RWPE2 (cell line): ENCODE measurements around the gene TMEM121B.

Experiments
- ATAC-seq: fragments of 200-7000 bp; cut with Tn5 transposase; 3 replicates; pipeline ENCODE4 v1.9.1; 2021; ENCODE audit warnings: low read depth
- DNase-seq: peaks from one replicate; pipeline ENCODE4 v3.0.0-alpha.2; 2020; ENCODE audit warnings: low spot score
- H3K27ac ChIP-seq: fragments of 450-650 bp; 2 replicates; pipeline ENCODE4 v1.5.1; 2017; ENCODE audit warnings: mild to moderate bottlenecking; ENCODE audit not compliant: poor library complexity, severe bottlenecking
- H3K27me3 ChIP-seq: fragments of 250-450 bp; sonication (Bioruptor Pico); 2 replicates; pipeline ENCODE4 v1.5.1; 2021; ENCODE audit warnings: mild to moderate bottlenecking, moderate library complexity; ENCODE audit not compliant: insufficient read depth, poor library complexity, severe bottlenecking
- H3K36me3 ChIP-seq: fragments of 250-450 bp; sonication (Bioruptor Pico); 2 replicates; pipeline ENCODE4 v1.5.1; 2020; ENCODE audit warnings: low read depth, mild to moderate bottlenecking, moderate library complexity
- H3K4me1 ChIP-seq: fragments of 250-450 bp; sonication (Bioruptor Pico); 2 replicates; pipeline ENCODE4 v1.5.1; 2021; ENCODE audit warnings: mild to moderate bottlenecking, moderate library complexity; ENCODE audit not compliant: insufficient read depth, poor library complexity, severe bottlenecking
- H3K4me3 ChIP-seq: fragments of 250-450 bp; sonication (Bioruptor Pico); 2 replicates; pipeline ENCODE4 v1.5.1; 2021; ENCODE audit warnings: mild to moderate bottlenecking, moderate library complexity; ENCODE audit not compliant: severe bottlenecking
- H3K9me3 ChIP-seq: fragments of 250-450 bp; sonication (Bioruptor Pico); 2 replicates; pipeline ENCODE4 v1.5.1; 2021; ENCODE audit warnings: mild to moderate bottlenecking, moderate library complexity; ENCODE audit not compliant: severe bottlenecking
- CTCF ChIP-seq: fragments of 450-650 bp; IDR thresholded peaks from one replicate; pipeline ENCODE4 v1.5.1; 2017; ENCODE audit warnings: mild to moderate bottlenecking, moderate library complexity; ENCODE audit not compliant: poor library complexity, severe bottlenecking

Gene TMEM121B

GRCh38 chr22:17106785-17107546 lies 14.2 kb downstream of the TMEM121B start:
- no peak for TF ChIP-seq CTCF
- no peaks in the 10 kb centered on the region for H3K27me3 ChIP-seq
- no peaks in the 10 kb centered on the region for H3K9me3 ChIP-seq
- no peak overlapping the region for H3K27ac ChIP-seq
- no peak for DNase-seq
- no peak for ATAC-seq
- no peaks in the 10 kb centered on the region for H3K4me1 ChIP-seq
- no peak overlapping the region for H3K4me3 ChIP-seq
- H3K36me3 ChIP-seq, result peaks cover 25% of the 10 kb centered on the region

- ATAC-seq (no peak), DNase-seq (no peak)
- Histone ChIP-seq H3K4me1 (no peaks in the 10 kb centered on the region), H3K27me3 (no peaks in the 10 kb centered on the region), H3K9me3 (no peaks in the 10 kb centered on the region), H3K4me3 (no peak overlapping the region), H3K36me3 (peaks cover 26% of the 10 kb centered on the region), H3K27ac (no peak overlapping the region)
- no peak for TF ChIP-seq CTCF
Observed at GRCh38 chr22:17106161-17106784, 14.9 kb downstream of the TMEM121B start.

- ATAC-seq (no peak), DNase-seq (no peak)
- H3K36me3 ChIP-seq, result peaks cover 30% of the 10 kb centered on the region
- H3K27ac ChIP-seq, result no peak overlapping the region
- H3K9me3 ChIP-seq, result no peaks in the 10 kb centered on the region
- no peaks in the 10 kb centered on the region for H3K27me3 ChIP-seq
- H3K4me3 ChIP-seq, result no peak overlapping the region
- no peak for TF ChIP-seq CTCF
- no peaks in the 10 kb centered on the region for H3K4me1 ChIP-seq
Observed at GRCh38 chr22:17105143-17106129, 15.7 kb downstream of the TMEM121B start.

- TF ChIP-seq CTCF, result no peak
- DNase-seq, result no peak
- peaks cover 32% of the 10 kb centered on the region for H3K36me3 ChIP-seq
- no peak overlapping the region for H3K27ac ChIP-seq
- H3K4me3 ChIP-seq, result no peak overlapping the region
- H3K27me3 ChIP-seq, result no peaks in the 10 kb centered on the region
- no peaks in the 10 kb centered on the region for H3K4me1 ChIP-seq
- ATAC-seq, result no peak; the same call in 2 of the 3 replicates
- no peaks in the 10 kb centered on the region for H3K9me3 ChIP-seq
Observed at GRCh38 chr22:17104336-17104935, 16.7 kb downstream of the TMEM121B start.
